ENCODE measurements around the gene C1orf167.
A peak's percentile ranks its signal among the peaks of the same experiment; 100 is the strongest.

C1orf167 gene

GRCh38 chr1:11787804-11788436 lies 25.9 kb downstream of the C1orf167 start:
- no peak for DNase-seq

GRCh38 chr1:11788549-11789053 lies 26.6 kb downstream of the C1orf167 start:
- no peak for DNase-seq

DNA sequence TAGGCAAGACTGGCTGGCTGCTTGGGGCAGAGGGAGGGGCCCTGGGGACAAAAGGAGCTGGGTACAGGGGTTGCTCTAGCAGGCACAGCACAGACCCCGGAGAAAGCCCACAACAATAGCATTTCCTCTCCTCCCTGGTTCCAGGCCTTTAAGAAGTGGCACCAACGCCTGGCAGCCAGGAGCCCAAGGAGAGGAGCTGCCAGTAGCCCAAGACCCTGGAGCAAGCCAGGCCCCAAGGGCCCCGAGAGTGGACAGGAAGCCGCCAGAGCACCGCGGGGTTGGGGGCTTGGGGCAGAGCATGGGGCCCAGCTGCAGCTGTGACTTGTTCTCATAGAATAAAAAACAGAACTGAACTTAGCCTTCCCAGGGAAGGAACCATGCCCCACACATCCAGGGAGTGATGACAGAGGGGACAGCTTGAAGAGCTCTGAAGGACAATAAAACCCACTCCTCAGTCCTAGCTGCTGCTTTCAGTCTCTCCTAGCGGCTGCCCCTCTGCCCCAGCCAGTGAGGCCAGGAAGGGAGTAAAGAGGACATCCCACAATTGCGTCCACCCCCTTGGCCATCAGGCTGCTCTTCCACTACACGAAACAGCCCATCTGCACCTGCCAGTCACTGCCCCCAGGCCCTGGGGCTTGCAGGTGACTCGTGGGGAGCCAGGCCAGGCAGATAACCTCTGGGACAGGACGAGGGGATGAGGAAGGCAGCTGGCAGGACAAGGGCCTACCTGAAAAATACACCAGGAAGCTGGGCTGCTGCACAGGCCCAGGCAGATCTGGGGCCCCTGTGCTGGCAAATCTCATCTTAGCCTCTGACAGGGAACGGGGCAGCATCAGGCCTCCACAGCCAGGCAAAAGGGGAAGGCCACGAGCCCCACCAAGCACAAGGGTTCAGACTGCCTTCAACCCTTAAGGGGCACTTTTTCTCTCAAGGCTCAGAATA lies 27.4 kb downstream of the C1orf167 start:
- no peak for DNase-seq

- DNase-seq, result no peak
Measured at GRCh38 chr1:11790101-11790879, 28.3 kb downstream of the C1orf167 start.

DNA sequence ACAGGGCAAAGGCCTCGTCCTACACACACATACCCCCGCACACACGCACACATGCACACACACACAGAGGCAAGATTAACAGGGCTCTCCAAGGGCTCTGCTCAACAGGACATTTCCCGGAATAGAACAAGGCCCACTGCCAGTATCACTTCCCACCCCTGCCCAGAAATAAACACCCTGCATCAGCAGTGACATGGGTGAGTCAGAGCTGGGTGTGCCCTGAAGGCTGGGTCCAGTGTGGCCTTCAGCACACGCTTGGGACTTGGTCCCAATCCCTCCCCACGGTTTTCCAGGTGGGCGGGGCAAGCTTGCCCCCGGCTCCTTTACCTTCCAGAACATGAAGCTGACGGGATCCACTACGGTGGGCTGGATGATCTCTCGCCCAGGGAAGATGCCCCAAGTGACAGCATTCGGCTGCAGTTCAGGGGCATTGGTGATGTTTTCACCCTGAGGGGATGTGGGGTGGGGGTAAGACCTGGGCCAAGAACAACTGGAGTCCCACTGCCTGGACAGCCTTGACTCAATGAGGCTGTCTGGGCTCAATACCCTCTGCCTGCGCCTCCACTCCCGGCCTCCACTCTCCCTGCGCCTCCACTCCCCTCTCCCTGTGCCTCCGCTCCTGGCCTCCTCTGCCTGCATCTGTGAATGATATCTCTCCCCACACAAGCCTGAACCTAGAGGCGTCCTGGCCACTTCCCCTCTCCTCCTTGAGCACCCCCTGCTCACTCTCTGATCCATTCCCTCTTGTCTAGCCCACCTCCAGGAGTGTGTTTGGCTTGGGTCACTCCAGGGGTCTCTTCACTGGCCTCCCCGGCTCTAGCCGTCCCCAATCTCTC lies 29.1 kb downstream of the C1orf167 start:
- no peak for DNase-seq

DNA sequence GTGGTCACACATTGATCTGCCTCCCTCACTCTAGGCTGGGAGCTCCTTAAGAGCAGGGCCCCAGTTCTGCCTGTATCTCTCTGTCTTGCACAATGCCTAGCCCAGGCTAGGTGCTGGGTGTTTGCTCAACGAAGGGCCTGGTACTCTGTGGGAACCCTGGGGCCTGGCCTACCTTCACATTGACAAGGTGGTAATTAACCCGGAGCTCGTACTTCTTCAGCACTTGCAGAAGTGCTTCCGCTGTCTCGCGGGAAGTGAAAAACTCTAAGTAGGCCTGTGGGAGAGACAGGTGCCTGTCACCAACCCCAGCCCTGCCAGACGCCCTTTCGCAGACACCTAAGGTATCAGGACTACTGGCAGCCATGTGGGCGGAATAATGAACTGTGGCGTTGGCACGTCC lies 30.1 kb downstream of the C1orf167 start:
- DNase-seq, result no peak

- DNase-seq, result no peak
Measured at GRCh38 chr1:11793819-11794218, 31.8 kb downstream of the C1orf167 start.

DNA sequence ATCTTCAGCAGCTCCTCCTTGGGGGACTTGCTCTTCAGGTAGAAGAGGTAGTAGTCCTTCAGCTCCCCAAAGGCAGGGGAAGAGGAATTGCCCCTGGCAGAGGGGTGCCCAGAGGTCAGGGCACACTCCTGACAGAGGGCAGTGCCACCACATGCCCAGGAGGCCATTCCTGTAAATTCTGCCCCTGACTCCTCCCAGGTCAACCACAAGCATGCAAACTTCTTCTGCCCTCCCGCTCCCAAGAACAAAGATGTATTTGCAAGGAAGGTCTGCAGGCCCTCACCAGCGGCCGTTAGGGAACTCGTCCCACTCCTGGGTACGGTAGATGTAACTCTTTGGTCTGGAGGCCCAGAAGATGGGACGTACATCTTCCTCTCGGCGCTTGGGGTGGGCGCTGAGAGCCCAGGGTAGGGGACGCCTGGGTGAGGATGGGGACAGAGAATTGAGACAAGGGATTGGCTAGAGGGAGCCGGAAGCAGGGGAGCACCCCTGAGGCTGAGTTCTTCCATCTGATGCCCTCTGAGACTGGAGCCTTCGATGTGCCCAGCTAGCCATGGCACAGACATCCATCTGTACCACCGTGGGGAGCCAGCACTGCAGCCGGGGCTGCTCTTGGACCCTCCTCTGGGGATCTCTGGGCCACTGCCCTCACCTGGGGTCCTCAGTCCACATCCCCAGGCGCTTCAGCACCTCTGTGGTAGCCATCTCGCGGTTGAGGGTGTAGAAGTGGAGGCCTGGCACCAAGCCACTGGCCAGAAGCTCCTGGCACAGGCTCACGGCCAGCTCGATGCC lies 32.6 kb downstream of the C1orf167 start:
- DNase-seq, result no peak

DNA sequence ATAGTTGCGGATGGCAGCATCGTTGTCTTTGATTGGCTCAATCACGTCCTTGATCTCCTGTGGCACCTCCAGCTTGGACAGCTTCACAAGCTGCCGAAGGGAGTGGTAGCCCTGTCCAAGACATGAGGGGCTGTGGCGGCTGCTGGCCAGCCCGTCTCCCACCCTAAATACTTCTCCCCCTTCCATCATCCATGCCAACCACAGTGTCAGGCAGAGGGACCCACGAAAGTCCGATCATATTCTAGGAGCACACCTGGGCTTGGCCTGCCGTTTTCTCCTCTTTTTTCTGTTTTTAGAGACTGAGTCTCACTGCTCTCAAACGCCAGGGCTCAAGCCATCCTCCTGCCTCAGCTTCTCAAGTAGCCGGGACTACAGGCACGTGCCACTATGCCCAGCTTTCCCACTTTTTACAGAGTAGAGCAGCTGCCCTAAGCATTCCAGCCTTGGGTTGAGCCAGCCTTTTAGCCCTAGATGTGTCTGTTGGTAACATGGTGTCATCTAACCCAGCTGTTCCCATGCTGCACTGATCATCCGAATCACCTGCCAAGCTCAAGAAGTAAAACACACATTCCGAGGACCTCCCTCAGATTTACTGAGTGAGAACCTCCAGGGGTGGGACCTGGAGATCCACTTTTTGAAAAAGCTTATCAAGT lies 33.4 kb downstream of the C1orf167 start:
- no peak for DNase-seq

GRCh38 chr1:11796036-11796828 lies 34.2 kb downstream of the C1orf167 start:
- no peak for DNase-seq

GRCh38 chr1:11797525-11798216 lies 35.7 kb downstream of the C1orf167 start:
- DNase-seq, result no peak

GRCh38 chr1:11799099-11799498 lies 37.1 kb downstream of the C1orf167 start:
- DNase-seq, result no peak

DNA sequence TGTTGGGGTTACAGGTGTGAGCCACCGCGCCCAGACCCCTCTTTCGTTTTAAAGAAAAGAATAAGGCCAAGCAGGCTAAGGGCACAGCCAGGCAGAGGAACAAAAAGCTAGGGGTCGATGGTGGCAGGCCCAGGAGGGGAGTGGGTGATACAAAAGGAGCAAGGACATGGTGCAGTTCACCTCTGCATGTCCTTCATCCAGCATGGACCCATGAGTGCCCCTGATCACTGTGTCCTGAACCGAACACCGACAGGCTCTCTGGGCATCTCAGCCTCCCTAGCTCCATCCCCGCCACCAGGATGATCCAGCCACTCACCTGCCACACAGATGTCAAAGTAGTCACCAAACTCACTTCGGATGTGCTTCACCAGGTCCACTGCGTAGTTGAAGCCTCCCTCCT lies 37.9 kb downstream of the C1orf167 start:
- no peak for DNase-seq

DNA sequence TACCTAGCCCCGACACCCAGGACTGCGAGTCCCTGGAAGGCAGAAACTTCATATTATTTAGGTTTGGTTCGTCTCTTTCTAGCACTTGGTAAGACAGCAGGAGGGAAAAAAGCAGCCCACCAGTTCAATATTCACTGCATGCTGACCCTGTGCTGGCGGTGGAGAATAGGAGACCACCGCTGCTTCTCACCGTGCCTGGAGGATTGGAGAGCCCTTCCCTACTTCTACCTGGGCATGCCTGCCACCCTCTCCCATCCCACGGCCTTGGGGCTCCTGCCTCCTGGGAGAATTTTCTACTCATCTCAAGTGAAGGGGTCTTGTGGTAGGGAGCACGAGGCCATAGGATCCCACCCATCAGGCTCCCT lies 38.4 kb downstream of the C1orf167 start:
- no peak for DNase-seq

DNA sequence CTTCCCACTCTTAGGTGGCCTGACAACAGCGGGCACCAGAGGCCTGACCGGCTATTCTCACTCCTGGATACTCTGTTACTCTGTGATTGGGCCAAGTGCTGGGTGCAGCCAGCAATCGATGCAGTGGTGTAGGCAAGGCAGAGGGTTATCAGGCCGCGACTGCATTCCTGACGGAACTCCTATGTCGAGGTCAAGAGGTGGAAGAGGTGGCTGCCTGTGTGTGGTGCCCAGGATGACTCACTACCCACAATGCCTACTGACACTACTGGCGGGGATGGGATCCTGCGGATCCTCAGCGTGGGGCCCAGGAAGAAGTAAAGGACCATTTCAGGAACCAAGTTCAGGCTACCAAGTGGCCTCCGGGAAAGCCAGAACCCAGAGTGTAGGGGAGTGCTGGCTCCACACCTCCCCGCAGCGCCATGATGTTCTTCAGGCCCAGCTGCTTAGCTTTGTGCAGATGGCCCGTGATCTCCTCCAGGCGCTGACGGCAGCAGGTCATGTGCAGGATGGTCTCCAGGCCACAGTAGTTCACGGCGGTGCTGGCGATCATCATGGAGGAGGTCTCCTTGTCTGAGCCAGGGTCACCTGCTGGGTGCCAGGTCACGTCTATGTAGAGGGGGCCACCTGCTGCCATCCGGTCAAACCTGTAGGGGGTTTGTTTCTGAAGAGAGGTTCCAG lies 38.9 kb downstream of the C1orf167 start:
- no peak for DNase-seq

- no peak for DNase-seq
Measured at GRCh38 chr1:11802616-11802972, 40.6 kb downstream of the C1orf167 start.

GRCh38 chr1:11802973-11803885 lies 41.2 kb downstream of the C1orf167 start:
- peak; percentile 49 for DNase-seq
